Cardiac fibroblast (primary cell): ENCODE data around the gene KRTAP10-8.
"Not testable (repeated sequence)": the region's sequence is repeated elsewhere in the genome, so short reads cannot be mapped to it uniquely, and the experiment has no call there.

ENCODE experiments used
- DNase-seq, 2 donors: peaks; one replicate each; pipeline versions ENCODE4 v3.0.0 to v3.0.0-alpha.2; 2010; ENCODE audit warnings: low read depth in 2 of 2
- H3K4me3 ChIP-seq, 2 donors: replicated peaks in 1 of 2; 1 replicate in 1 of 2; 2 replicates in 1 of 2; pipeline ENCODE4 v1.5.1; 2011; ENCODE audit warnings: low read depth in 2 of 2, low read length in 2 of 2, mild to moderate bottlenecking in 2 of 2, moderate library complexity in 1 of 2
- TF ChIP-seq, protein P1 (sequence below): IDR thresholded peaks from one replicate; pipeline ENCODE4 v1.5.1; 2011; ENCODE audit warnings: low read depth, mild to moderate bottlenecking, low read length, inconsistent platforms

Gene KRTAP10-8

DNA sequence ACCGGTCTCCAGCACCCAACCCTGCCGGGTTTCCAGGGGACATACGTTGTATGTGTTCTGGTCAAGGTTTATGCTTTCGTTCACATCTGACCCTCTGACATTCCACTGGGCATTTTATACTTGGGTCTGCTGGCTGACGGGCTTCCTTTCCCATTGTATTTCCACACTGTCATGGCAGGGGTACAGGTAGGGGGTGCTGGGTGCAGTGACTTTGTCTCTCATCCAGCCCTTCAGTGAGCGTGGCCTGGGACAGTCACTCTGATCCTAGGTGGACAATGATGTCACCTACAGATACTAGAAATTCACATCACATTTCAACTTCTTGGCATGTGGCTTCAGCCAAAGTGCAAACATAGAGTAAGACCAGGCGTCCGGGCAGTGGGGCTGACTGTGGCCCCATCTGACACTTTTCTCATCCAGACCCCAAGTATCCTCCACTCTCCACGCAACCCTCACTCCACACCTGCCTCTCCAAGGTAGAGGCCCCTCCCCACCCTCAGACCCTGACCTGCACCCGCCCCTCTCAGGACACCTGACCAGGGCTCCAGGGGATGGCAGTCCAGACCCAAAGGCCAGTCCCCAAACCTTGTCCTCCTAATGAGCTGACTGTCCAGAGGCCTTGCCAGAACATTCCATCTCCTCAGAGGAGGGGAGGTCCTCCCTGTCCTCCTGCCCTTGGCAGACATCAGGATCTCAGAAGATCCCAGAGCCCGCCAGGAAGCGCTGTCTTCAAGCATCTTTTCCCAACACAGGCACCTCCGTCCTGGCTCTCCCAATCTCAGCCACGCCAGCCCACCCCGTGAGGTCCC lies 24.5 kb downstream of the KRTAP10-8 start:
- TF ChIP-seq, protein P1, sequence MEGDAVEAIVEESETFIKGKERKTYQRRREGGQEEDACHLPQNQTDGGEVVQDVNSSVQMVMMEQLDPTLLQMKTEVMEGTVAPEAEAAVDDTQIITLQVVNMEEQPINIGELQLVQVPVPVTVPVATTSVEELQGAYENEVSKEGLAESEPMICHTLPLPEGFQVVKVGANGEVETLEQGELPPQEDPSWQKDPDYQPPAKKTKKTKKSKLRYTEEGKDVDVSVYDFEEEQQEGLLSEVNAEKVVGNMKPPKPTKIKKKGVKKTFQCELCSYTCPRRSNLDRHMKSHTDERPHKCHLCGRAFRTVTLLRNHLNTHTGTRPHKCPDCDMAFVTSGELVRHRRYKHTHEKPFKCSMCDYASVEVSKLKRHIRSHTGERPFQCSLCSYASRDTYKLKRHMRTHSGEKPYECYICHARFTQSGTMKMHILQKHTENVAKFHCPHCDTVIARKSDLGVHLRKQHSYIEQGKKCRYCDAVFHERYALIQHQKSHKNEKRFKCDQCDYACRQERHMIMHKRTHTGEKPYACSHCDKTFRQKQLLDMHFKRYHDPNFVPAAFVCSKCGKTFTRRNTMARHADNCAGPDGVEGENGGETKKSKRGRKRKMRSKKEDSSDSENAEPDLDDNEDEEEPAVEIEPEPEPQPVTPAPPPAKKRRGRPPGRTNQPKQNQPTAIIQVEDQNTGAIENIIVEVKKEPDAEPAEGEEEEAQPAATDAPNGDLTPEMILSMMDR = no peak
- no peak for DNase-seq
- no peak overlapping the region for H3K4me3 ChIP-seq

DNA sequence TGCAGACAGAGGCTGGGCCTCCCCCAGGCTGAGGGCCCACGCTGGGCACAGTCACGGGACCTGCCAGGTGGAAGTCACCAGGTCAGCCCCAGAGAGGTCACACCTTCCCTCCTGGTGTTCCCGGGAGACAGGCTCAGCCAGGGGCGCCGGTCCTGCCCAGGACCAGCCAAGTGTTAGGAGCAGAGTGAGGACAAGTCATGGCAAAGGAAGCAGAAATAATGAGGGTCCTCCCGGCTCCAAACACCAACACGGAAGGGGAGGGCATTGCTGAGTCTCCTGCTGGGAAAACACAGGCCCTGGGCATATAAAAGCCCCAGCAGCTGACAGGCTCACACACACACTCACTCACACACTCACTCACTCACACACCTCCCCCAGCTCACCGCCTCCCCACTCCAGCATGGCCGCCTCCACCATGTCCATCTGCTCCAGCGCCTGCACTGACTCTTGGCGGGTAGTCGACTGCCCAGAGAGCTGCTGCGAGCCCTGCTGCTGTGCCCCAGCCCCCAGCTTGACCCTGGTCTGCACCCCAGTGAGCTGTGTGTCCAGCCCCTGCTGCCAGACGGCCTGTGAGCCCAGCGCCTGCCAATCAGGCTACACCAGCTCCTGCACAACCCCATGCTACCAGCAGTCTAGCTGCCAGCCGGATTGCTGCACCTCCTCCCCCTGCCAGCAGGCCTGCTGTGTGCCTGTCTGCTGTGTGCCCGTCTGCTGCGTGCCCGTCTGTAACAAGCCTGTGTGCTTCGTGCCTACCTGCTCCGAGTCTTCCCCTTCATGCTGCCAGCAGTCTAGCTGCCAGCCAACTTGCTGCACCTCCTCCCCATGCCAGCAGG lies 25.4 kb downstream of the KRTAP10-8 start, which contains the start of gene KRTAP10-10:
Gene KRTAP10-10 (plus strand): TSS at position 339 of the 833 bp plus-strand sequence. CDS start 62 bp downstream, at position 401.
- no peak for DNase-seq
- TF ChIP-seq, protein P1 = no peak
- H3K4me3 ChIP-seq = no peak within 1 kb of the TSS

DNA sequence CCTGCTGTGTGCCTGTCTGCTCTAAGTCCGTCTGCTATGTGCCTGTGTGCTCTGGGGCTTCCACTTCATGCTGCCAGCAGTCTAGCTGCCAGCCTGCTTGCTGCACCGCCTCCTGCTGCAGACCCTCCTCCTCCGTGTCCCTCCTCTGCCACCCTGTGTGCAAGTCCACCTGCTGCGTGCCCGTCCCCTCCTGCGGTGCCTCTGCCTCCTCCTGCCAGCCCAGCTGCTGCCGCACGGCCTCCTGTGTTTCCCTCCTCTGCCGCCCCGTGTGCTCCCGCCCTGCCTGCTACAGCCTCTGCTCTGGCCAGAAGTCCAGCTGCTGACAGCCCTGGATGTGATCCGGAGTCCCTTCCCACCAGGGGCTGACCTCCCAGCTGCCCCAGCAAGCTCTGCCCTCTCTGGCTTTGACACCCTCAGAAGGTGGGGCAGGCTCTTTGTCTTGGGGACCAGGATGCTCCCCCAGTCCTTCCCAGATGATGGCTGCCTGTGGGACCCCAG lies 26.0 kb downstream of the KRTAP10-8 start:
- H3K4me3 ChIP-seq, DNase-seq: not testable (repeated sequence)

DNA sequence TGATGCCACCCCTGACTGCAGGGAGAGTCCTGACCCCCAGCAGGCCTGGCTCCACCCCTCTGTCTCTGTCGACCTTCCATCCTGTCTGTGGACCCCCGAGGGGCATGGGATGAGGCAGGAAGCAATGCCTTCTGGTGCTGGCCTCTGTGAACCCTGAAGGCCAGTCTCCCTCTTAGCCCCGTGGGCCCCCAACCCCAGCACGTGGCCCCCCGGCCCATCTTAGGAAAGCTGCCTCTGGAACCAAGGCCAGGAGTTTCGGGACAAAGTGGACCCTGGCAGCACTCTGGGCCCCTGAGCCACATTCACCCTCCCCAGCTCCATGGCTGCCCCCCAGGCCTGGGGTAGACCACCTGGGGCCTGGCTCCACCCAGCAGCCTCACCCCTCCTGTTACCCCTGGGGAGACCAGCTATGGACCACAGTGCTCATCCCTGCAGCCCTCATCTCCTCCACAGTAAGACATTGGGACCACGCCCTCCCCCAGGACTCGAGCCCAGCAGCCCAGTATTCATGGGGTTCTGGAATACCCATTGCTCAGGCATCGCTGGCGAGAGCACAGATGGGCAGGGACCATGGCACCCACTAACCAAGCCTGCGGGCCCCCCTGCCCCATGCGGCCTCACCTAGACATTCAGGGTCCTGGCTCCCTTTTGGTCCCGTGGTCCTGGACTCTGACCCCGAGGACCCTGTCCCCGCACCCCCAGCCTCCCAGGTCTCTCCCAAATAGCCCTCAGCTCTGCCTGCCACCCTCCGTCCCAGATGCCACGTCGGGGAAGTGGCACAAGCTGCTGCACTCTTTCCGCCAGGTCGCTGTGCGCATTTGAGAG lies 26.8 kb downstream of the KRTAP10-8 start:
- not testable (repeated sequence) for H3K4me3 ChIP-seq, DNase-seq

DNA sequence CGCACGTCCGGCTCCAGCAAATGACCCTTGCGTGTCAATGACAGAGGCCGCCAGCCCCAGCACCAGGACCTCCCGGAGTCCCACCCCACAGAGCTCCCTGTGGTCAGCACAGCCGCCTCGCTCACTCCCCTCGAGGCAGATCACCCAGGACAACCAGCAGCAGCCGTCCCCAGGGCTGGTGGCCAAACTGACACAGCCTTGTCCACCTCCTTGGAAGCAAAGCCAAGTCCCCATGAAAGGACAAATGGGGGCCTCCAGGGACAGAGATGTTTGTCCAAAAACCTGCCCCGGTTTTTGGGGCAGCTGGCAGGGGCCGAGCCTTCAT lies 27.4 kb downstream of the KRTAP10-8 start:
- TF ChIP-seq, protein P1 = no peak
- H3K4me3 ChIP-seq = no peak overlapping the region
- DNase-seq = no peak

DNA sequence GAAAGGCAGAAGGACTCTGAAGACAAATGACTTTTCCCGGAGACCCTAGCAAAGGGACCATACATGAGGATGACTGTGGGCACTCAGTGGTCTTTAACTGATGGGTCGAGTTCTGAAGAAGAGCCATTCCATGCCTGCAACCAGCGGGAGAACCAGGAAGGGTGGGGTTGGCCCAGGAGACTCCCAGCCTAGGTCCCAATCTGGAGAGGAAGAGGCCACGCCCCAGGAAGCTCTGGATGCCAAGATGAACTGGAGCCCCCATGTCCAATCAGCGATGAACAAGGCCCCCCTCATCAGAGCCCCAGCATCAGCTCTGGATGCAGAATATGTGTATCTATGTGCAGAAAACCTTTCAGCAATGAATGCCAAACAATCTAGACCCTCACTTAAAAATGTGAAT lies 28.9 kb downstream of the KRTAP10-8 start:
- no peak overlapping the region for H3K4me3 ChIP-seq
- TF ChIP-seq, protein P1 = no peak

DNA sequence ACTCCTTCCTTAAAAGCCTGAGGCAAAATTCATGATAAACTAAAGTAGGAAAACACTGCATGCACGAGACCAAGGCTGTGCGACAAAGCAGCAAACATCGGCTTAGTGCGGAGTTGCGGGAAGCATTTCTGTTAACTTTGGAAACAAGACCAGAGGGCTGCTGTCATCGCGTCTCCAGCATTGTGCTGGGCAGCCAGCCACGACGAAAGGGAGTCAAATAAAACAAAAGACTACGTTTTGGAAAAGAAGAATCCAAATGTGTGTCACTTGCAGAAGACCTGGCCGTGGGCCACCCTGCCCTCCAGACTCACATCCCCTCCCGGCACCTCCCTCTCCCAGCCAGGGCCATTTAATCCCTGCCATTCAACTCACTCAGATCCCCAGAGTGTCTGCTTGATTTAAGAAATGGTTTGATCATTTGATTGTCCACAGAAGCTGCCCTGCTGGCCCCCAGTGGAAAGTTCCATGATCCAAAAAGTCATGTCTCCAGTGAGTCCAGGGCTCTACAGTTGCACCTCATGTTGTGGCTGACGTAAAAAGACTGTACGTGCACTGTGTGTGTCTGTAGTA lies 31.9 kb downstream of the KRTAP10-8 start:
- TF ChIP-seq, protein P1 = no peak
- no peak for DNase-seq
- no peak overlapping the region for H3K4me3 ChIP-seq

More for the DNA sequence above, 28.9 kb downstream of the KRTAP10-8 start:
- DNase-seq = no peak
